GM19468 (cell line): Measurements from ENCODE around the gene FCN3.
"Not testable (repeated sequence)": the region's sequence is repeated elsewhere in the genome, so short reads cannot be mapped to it uniquely, and the experiment has no call there.

ENCODE experiments used
- ATAC-seq: cut with Tn5 transposase; IDR thresholded peaks from one replicate; pipeline ENCODE4 v1.9.1; 2021; ENCODE audit warnings: mild to moderate bottlenecking, moderate library complexity, moderate number of reproducible peaks; ENCODE audit not compliant: unreplicated experiment; ENCODE audit errors: extremely low read depth

Gene FCN3

GRCh38 chr1:27374362-27375086 is at the start of gene FCN3:
Gene FCN3, minus strand, starts transcription at chr1:27374824. Its CDS starts 6 bp downstream, at chr1:27374818.
- ATAC-seq: no peak

GRCh38 chr1:27423709-27424108 is 49.1 kb upstream of the FCN3 start:
- no peak for ATAC-seq

DNA sequence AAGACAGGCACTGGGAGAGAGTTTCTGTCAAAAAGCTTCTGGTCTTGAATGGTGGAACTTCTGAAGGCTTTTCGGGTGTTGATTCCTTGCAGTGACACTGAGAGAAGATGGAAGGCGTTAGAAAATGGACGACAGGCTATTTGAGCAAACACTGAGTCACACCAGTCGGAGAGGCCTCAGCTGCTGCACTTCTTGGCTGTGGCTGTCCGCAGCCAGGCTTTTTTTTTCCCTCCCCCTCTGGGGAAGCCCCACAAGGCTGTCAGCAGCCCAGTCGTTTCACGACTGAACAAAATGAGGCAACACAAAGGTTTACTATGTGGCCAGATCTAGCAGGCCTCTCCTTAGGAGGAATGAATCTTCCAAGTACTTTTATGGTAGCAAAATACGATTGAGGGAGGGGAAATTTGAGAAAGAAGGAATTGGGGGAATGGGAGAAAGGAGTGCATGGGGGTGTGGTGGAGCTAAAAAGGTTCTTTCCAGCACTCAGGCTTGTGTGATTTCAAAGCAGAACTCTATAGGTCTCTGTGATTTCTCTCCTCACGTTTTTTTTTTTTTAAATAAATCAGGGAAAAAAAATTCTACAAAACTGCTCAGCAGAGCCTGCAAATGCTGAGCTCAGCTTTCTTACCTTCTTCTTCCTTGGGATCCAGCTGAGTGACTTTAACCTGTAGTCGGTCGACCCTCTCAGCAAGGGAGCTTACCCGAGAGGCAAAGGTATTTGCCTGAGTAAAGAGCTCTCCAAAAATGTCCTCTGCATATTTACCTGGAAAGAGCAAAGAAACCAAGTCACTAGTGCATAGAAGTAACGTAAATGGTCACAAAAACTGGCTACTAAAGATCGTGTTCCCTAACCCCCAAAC is 43.9 kb upstream of the FCN3 start:
- no peak for ATAC-seq

DNA sequence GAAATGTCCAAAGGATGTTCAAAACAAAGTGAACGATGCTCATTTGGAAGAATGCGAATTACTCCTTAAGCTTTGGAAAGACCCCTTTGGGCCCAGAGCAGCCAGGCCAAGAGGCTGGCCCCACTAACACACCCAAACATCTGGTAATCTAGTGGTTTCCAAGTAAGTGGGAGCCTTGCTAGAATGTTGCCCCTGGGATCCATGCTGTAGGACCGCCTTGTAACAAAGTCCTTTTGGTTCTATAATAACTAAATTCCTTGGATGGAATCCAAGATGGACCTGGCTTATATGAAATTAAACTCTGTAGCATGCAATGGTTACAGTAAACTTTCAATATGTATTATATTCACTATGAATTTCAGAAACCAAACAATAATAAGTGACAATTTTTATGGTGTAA is 43.1 kb upstream of the FCN3 start:
- no peak for ATAC-seq

DNA sequence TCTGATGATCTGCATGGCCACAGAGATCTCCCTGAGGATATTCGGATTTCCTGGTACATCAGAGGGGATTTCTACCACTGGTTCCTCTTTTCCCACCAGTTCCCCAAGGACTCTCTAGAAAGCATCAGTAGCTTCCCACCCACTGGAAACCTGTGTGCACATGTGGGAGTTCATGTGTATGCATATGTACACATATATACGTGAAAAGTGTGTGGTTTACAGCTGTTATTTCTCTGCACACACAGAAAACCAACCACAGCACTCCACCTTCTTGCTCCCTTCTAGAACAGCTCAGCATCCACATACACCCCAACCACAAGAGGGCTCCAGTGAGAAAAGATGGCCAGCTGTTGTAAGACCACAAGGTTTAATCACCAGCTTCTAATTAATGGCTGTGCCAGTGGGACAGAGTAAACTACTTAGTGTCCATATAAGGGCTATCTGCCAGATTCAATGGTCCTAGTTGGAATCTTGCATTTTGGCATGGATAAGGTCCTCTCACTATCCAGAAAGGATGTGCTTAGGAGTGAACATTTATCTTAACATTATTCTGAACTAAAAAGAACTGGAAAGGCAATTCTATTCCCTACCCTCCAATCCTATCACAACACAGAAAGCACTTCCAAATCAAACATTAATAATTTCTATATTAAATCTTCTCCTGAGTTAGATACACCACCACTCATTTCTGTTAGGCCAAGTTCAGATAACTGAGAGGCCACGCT is 41.9 kb upstream of the FCN3 start:
- ATAC-seq: no peak

DNA sequence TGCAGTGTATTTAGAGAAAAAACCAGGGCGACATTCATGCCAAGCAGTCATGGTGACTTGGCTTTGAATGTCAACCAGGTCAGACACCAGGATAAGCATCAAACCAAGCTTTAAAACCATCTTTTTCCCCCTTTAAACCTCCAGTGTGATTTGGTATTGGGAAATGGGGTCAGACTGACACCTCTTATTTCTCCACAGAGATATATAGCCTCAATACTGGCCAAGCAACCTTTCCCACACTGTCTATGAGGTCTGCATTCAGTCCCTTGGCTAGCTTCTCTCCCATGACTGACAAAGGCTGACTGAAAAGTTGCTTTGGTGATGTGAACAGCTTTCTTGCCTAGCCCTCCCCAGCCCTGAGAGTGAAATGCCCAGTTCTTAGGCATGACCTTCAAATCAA is 39.5 kb upstream of the FCN3 start:
- ATAC-seq: no peak

DNA sequence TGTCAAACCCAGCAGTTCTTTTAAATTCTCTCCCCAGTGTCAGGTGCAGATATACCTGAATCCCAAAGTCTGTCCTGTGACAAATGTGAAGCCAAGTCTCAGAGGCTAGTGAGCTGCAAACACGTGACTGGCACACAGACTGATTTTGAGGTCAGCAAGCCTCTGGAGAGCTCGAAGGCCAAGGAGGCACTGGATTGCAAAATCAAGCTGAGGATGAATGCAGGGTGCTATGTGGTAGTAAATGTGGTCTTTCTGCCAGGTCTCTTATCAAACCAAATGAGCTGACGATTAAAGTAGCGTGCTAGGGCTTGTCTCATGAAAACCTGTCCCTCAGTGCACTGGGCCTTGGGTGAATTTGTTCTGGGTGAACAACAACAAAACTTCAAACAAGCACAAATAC is 38.4 kb upstream of the FCN3 start:
- ATAC-seq: no peak

GRCh38 chr1:27412502-27412901 is 37.9 kb upstream of the FCN3 start:
- ATAC-seq: no peak

DNA sequence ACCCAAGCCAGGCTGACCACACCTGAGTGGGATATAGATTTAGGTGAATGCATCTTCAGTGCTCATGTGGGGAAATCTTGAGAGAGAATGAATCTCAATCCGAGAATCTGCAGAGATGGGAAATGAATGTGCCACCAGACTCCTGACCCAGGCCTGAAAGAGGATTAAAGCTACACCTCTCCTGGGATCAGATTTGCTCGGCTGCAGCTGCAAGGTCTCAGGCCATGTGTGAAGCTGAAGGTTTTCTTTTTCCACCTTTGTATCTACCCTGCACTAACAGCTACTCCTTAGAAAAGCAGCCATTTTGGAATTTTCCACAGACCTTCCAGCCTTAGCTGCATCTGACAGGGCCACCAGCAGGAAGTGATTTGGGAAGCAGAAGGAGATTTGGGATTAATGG is 36.1 kb upstream of the FCN3 start:
- no peak for ATAC-seq

DNA sequence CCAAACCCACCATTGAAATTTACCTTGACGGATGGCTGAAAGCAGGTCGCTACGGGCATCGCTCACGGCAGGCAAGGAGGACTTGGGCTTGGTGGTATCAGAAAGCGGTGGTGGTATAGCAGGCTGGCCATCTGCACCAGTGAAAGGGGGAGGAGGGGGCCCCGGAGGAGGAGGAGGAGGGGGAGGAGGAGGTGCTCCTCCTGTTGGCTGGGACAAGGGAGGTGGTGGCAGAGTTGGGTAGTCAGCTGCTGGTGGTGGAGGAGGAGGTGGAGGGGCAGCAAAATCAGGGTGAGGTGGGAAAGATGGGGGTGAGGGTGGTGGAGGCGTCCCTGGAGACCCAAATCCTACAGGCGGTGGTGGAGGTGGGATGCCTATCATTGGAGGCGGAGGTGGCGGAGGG is 35.0 kb upstream of the FCN3 start:
- no peak for ATAC-seq

GRCh38 chr1:27408151-27408550 is 33.5 kb upstream of the FCN3 start:
- no peak for ATAC-seq

DNA sequence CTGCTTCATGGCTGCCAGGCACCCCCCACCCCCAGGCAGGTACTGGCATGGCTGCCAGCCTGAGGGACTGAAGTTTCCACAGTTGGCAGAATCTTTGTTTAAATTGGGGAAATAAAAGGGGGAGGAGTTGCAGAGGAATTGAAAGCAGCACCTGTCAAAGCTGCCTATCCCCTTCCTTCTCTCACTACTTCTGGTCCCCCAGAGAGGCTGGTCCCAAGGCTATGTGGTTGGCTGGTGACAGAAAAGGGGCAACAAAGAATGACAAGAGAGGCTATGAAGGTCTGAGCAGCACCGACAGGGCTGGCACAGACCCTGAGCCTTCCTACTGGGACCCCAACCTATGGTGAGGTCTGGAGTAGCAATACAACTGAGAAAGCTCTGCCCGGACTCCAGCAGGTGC is 32.2 kb upstream of the FCN3 start:
- ATAC-seq: not testable (repeated sequence)

DNA sequence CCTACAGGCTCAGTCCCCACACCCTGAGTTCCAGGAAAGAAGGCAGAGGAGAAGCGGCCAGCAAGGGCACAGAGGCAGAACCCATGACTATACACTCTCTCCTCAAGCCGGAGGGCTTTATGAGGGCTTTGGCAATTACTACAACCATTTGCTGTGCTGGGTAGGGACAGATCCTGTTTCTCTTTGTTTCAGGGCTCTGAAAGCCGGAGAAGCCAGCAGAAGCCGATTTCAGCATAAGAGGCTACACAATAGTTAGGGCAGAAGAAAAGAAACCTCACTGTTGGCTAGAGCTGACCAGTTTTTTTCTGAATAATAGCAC is 31.7 kb upstream of the FCN3 start:
- ATAC-seq: no peak

DNA sequence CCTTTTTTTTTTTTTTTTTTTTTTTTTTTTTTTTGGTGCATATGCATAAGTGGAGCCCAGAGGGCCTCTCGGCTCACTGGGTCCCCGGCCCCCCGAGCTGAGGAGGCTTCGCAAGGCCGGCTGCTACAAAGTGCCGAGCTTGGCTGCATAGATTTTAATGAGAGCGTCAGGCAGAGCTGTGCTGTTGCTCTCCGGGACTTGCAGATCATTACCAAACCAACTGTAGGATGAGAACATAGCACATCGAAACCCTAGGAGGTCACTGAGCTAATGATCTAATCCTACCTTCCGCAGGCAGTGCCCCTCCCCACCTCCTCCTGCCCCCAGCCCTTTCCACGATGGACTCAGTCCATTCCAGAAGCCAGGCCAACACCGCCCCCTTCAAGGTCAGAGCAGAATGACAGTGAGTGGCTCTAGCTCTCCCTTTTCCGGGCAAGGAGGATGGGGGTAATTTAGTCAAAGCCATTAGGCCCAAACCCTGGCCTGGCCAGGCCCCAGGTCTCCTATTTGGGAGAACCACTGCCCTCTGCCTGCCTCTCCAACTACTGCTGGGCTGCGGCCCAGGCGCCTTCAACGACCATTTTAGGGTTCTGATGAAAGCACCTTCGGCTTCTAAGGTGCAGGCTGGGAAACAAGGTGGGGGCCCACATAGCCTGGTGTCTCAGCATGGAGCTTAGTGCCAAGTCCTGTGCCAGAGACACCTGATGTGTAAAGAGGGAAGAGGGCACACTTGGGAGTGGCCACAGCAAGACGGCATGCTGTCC is 31.2 kb upstream of the FCN3 start:
- not testable (repeated sequence) for ATAC-seq

- no peak for ATAC-seq
These were observed 30.4 kb upstream of the FCN3 start for GRCh38 chr1:27405074-27405473.

GRCh38 chr1:27403931-27404330 is 29.3 kb upstream of the FCN3 start:
- no peak for ATAC-seq

DNA sequence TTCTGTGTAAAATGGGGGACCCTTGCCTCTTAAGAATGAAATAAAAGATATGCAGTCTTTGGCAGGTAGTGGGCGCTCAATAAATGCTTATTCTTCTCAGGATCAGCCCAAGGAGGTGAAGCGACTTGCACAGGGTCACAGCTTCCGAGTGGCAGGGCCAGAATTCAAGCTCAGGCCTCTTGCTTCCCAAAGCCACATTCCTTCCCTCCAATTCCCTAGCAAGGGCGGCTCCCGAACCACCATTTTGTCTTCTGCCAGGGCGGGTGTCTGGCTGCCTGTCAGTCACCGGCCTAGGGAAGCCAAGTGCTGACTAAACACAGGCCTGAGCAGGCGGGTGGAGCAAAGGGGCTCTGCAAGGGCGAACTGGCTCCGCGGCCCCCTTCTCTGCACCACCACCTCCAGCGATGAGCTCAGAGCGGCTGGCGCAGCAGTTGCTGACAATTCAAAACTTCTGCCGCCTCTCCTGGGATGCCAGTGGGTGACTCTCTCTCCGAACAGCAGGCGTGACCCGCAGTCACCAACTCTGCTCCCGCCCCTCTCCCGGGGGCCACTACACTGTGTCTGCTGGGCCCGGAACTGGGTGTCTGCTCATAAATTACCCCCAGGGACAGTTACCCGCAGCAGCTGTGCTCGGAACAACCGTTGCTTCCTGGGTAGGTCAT is 28.6 kb upstream of the FCN3 start:
- ATAC-seq: no peak

- no peak for ATAC-seq
These were observed 27.7 kb upstream of the FCN3 start for GRCh38 chr1:27402349-27402754.

- no peak for ATAC-seq
These were observed 26.3 kb upstream of the FCN3 start for GRCh38 chr1:27400963-27401341.
